CD4-positive, alpha-beta T cell treated with Interleukin-2 at 100 ng/mL for 4 hours (primary cell): Measurements from ENCODE around the gene GRID2IP.
"Not testable (repeated sequence)": the region's sequence is repeated elsewhere in the genome, so short reads cannot be mapped to it uniquely, and the experiment has no call there.

ENCODE experiments used
- DNase-seq: peaks from one replicate; pipeline ENCODE4 v3.0.0-alpha.2; 2020; ENCODE audit warnings: low spot score

The GRID2IP gene

GRCh38 chr7:6551016-6551511 is at the start of gene GRID2IP:
Gene GRID2IP (minus strand): TSS chr7:6551461. CDS start chr7:6551436, 25 bp downstream.
- DNase-seq = no peak

GRCh38 chr7:6600093-6600492 is 48.8 kb upstream of the GRID2IP start:
- DNase-seq = no peak

GRCh38 chr7:6590645-6591110 is 39.4 kb upstream of the GRID2IP start:
- no peak for DNase-seq

GRCh38 chr7:6589829-6590644 is 38.8 kb upstream of the GRID2IP start, which contains the start of gene INTS15:
Gene INTS15 (plus strand): TSS chr7:6590021. CDS start chr7:6590284, 263 bp downstream.
- DNase-seq = peak; percentile 80

GRCh38 chr7:6589151-6589828 is 38.0 kb upstream of the GRID2IP start:
- DNase-seq = no peak

- no peak for DNase-seq
Observed at GRCh38 chr7:6588566-6588965, 37.3 kb upstream of the GRID2IP start.

- not testable (repeated sequence) for DNase-seq
Observed at GRCh38 chr7:6585746-6586432, 34.6 kb upstream of the GRID2IP start.

GRCh38 chr7:6579446-6579845 is 28.2 kb upstream of the GRID2IP start:
- DNase-seq = no peak

GRCh38 chr7:6578114-6579084 is 27.1 kb upstream of the GRID2IP start:
- DNase-seq = no peak

- DNase-seq = peak; percentile 84
Observed at GRCh38 chr7:6577369-6578113, 26.3 kb upstream of the GRID2IP start, which contains the start of gene ZDHHC4. Gene ZDHHC4 (plus strand): TSS chr7:6577454. CDS start chr7:6580562, 3,108 bp downstream.

GRCh38 chr7:6576867-6577368 is 25.7 kb upstream of the GRID2IP start:
- not testable (repeated sequence) for DNase-seq

- DNase-seq = no peak
Observed at GRCh38 chr7:6576024-6576866, 25.0 kb upstream of the GRID2IP start.

GRCh38 chr7:6575281-6576023 is 24.2 kb upstream of the GRID2IP start:
- DNase-seq = no peak

GRCh38 chr7:6571160-6571779 is 20.0 kb upstream of the GRID2IP start:
- DNase-seq = no peak

- DNase-seq = no peak
Observed at GRCh38 chr7:6567886-6568285, 16.6 kb upstream of the GRID2IP start.

GRCh38 chr7:6565655-6566054 is 14.4 kb upstream of the GRID2IP start:
- DNase-seq = no peak

- DNase-seq = no peak
Observed at GRCh38 chr7:6563936-6564770, 12.9 kb upstream of the GRID2IP start.
